GM12878 (cell line): ENCODE data around the gene NPHS1. TPM values are rescaled to one million over a fixed set of nuclear protein-coding genes. Genes with fewer than 3 reads are reported as not detected.

Experiments
- BHLHE40 ChIP-seq, 2 experiments: fragments of 450-650 bp in 1 of 2; IDR thresholded peaks; 2 replicates each; pipeline ENCODE4 v1.6.1; 2011 to 2017; ENCODE audit warnings: low read depth in 2 of 2, borderline replicate concordance in 1 of 2, improper control_type of control experiment in 1 of 2, low read length in 1 of 2, mild to moderate bottlenecking in 1 of 2
- BRCA1 ChIP-seq: IDR thresholded peaks from 2 replicates; pipeline ENCODE4 v1.6.1; 2011; ENCODE audit warnings: low read depth, low read length, improper control_type of control experiment
- CREB1 ChIP-seq: IDR thresholded peaks from 2 replicates; pipeline ENCODE4 v1.6.1; 2012; ENCODE audit warnings: low read depth, mild to moderate bottlenecking, inconsistent platforms
- CUX1 ChIP-seq: IDR thresholded peaks from 2 replicates; pipeline ENCODE4 v1.6.1; 2012; ENCODE audit warnings: improper control_type of control experiment, low read depth, low read length; ENCODE audit not compliant: insufficient replicate concordance
- E2F8 ChIP-seq: fragments of 450-650 bp; IDR thresholded peaks from 2 replicates; pipeline ENCODE4 v1.6.1; 2018; ENCODE audit warnings: mild to moderate bottlenecking, low read depth, moderate library complexity; ENCODE audit not compliant: partially characterized antibody
- EGR1 ChIP-seq, 2 experiments: IDR thresholded peaks; 1 replicate in 1 of 2; 2 replicates in 1 of 2; pipeline ENCODE4 v1.6.1; 2011 to 2012; ENCODE audit warnings: low read depth in 2 of 2, low read length in 2 of 2, borderline replicate concordance in 1 of 2, mild to moderate bottlenecking in 1 of 2, moderate library complexity in 1 of 2
- ESRRA ChIP-seq: IDR thresholded peaks from 2 replicates; pipeline ENCODE4 v1.6.1; 2012; ENCODE audit warnings: mild to moderate bottlenecking, low read length, improper control_type of control experiment
- IRF4 ChIP-seq: IDR thresholded peaks from 2 replicates; pipeline ENCODE4 v1.6.1; 2011; ENCODE audit warnings: low read depth, low read length
- MEF2A ChIP-seq: IDR thresholded peaks from 2 replicates; pipeline ENCODE4 v1.6.1; 2011; ENCODE audit warnings: low read depth, mild to moderate bottlenecking, low read length, moderate library complexity; ENCODE audit not compliant: insufficient read depth
- NFYA ChIP-seq: IDR thresholded peaks from 2 replicates; pipeline ENCODE4 v1.6.1; 2011; ENCODE audit warnings: low read depth, mild to moderate bottlenecking, low read length, improper control_type of control experiment, borderline replicate concordance
- PKNOX1 ChIP-seq: fragments of 450-650 bp; IDR thresholded peaks from 2 replicates; pipeline ENCODE4 v1.6.1; 2016; ENCODE audit warnings: mild to moderate bottlenecking
- SMC3 ChIP-seq: IDR thresholded peaks from 2 replicates; pipeline ENCODE4 v1.6.1; 2011; ENCODE audit warnings: low read length, improper control_type of control experiment, borderline replicate concordance
- TBL1XR1 ChIP-seq: IDR thresholded peaks from 2 replicates; pipeline ENCODE4 v1.6.1; 2012; ENCODE audit warnings: low read depth, low read length, improper control_type of control experiment
- ZBTB33 ChIP-seq: fragments of 450-650 bp; IDR thresholded peaks from 2 replicates; pipeline ENCODE4 v1.6.1; 2017; ENCODE audit warnings: mild to moderate bottlenecking
- polyA plus RNA-seq, 11 experiments: library from polyadenylated mRNA; depleted of rRNA in 4 of 11; unstranded in 6 of 11; stranded (reverse) in 5 of 11; fragments of >200 nt; fragmentation: Nextera tagmentation in 4 of 11; fragmentation: Illumina TruSeq in 1 of 11; extraction: Ambion mirVana in 4 of 11; extraction: Trizol in 1 of 11; gene quantifications; 1 replicate in 1 of 11; 2 replicates in 10 of 11; pipeline versions ENCODE4 v1.2.1 to v1.2.3, GENCODE V29; 2011 to 2016; ENCODE audit warnings: inconsistent platforms in 2 of 11, missing spikeins in 2 of 11, low read depth in 1 of 11
- total RNA-seq, 4 experiments: library from RNA; depleted of rRNA in 3 of 4; stranded (reverse); fragments of >200 nt in 3 of 4; fragmentation: Illumina TruSeq in 1 of 4; extraction: Trizol in 1 of 4; gene quantifications; 2 replicates each; pipeline versions ENCODE4 v1.2.1 to v1.2.3, GENCODE V29; 2013 to 2021
- TF ChIP-seq, protein P1 (sequence below): fragments of 450-650 bp; IDR thresholded peaks from 2 replicates; pipeline ENCODE4 v1.6.1; 2018; ENCODE audit warnings: borderline replicate concordance, mild to moderate bottlenecking; ENCODE audit not compliant: partially characterized antibody

The NPHS1 gene
- total and polyA plus RNA-seq, 10 of the 15 experiments (the other 5 are each of a cell fraction or from before 2014, with no cell fraction given), result not detected

GRCh38 chr19:35879770-35880317, 27.5 kb upstream of the NPHS1 start (continued):
- TF ChIP-seq E2F8 (no peak), CUX1 (no peak), TBL1XR1 (no peak), ESRRA (no peak), ZBTB33 (no peak), PKNOX1 (no peak), IRF4 (no peak), SMC3 (peak; percentile 17; the same call in 1 of the 2 replicates), MEF2A (no peak), BHLHE40 (IDR thresholded peaks at IDR 0.05; ENCODE audit: borderline replicate concordance in 1 of 2, low read depth in 2 of 2, low read length in 1 of 2) (peak in 1 of 2 experiments; percentile 13; a peak in 1 of 4 replicates), CREB1 (peak; percentile 45; the same call in 1 of the 2 replicates), NFYA (no peak), EGR1 (IDR thresholded peaks at IDR 0.05; ENCODE audit: borderline replicate concordance in 1 of 2, low read depth in 2 of 2, low read length in 2 of 2) (no peak), BRCA1 (no peak)
- TF ChIP-seq, protein P1, sequence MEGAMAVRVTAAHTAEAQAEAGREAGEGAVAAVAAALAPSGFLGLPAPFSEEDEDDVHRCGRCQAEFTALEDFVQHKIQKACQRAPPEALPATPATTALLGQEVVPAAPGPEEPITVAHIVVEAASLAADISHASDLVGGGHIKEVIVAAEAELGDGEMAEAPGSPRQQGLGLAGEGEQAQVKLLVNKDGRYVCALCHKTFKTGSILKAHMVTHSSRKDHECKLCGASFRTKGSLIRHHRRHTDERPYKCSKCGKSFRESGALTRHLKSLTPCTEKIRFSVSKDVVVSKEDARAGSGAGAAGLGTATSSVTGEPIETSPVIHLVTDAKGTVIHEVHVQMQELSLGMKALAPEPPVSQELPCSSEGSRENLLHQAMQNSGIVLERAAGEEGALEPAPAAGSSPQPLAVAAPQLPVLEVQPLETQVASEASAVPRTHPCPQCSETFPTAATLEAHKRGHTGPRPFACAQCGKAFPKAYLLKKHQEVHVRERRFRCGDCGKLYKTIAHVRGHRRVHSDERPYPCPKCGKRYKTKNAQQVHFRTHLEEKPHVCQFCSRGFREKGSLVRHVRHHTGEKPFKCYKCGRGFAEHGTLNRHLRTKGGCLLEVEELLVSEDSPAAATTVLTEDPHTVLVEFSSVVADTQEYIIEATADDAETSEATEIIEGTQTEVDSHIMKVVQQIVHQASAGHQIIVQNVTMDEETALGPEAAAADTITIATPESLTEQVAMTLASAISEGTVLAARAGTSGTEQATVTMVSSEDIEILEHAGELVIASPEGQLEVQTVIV, result no peak
